GM12878 (cell line): ENCODE data around the gene AKT1S1. TPM values are rescaled to one million over a fixed set of nuclear protein-coding genes. Genes with fewer than 3 reads are reported as not detected.

ENCODE experiments used
- ATAC-seq: fragments of 200-7000 bp; cut with Tn5 transposase; 3 replicates; pipeline ENCODE4 v1.9.1; 2020; ENCODE audit warnings: mild to moderate bottlenecking, moderate library complexity
- BruUV-seq: library from RNA; stranded (reverse); fragments of 400-500 nt; replicated peaks from 2 replicates; lab custom pipeline; 2021; lab: Mats Ljungman, UMichigan
- CTCF ChIA-PET: fragments of 300-600 bp; sonication (Branson Sonifier 250); formaldehyde crosslinking; extraction: SDS; loops from one replicate; lab custom pipeline; 2021; ENCODE audit warnings: inconsistent platforms; lab: Yijun Ruan, JAX
- POLR2A ChIA-PET: fragments of 350-600 bp; formaldehyde crosslinking; extraction: SDS; loops from one replicate; lab custom pipeline; 2021; ENCODE audit warnings: inconsistent platforms; lab: Charles Lee
- RAD21 ChIA-PET: fragments of 300-600 bp; sonication (Branson Sonifier 250); formaldehyde crosslinking; loops from one replicate; lab custom pipeline; 2023; ENCODE audit warnings: antibody characterized with exemption; ENCODE audit not compliant: unreplicated experiment; lab: Charles Lee
- SMC1A ChIA-PET: fragments of 300-600 bp; sonication (Branson Sonifier 250); formaldehyde crosslinking; loops from one replicate; lab custom pipeline; 2023; ENCODE audit not compliant: unreplicated experiment, uncharacterized antibody; lab: Charles Lee
- DNase-seq: peaks from one replicate; pipeline ENCODE4 v3.0.0-alpha.2; 2011; ENCODE audit warnings: low read depth, low spot score
- FAIRE-seq: peaks from 3 replicates; lab custom pipeline; 2011; peaks lifted over from hg19 to GRCh38; lab: Jason Lieb, UNC
- H2AFZ ChIP-seq: 2 replicates; pipeline ENCODE4 v1.6.0; 2011; ENCODE audit warnings: low read depth, low read length, control low read depth; ENCODE audit not compliant: control insufficient read depth
- H3K27ac ChIP-seq: 2 replicates; pipeline ENCODE4 v1.5.1; 2011; ENCODE audit warnings: control low read depth; ENCODE audit not compliant: control insufficient read depth, insufficient read depth
- H3K27me3 ChIP-seq, 2 experiments: replicated peaks in 1 of 2; 2 replicates each; pipeline versions ENCODE4 v1.6.0 to v1.6.1; 2011; ENCODE audit warnings: low read length in 1 of 2; ENCODE audit not compliant: control insufficient read depth in 2 of 2, insufficient read depth in 2 of 2
- H3K36me3 ChIP-seq, 2 experiments: 2 replicates each; pipeline ENCODE4 v1.5.1; 2011; ENCODE audit warnings: low read length in 1 of 2; ENCODE audit not compliant: control insufficient read depth in 2 of 2, insufficient read depth in 2 of 2
- H3K4me1 ChIP-seq: 2 replicates; pipeline ENCODE4 v1.6.1; 2011; ENCODE audit warnings: mild to moderate bottlenecking, low read length, moderate library complexity, mixed read lengths; ENCODE audit not compliant: control insufficient read depth, insufficient read depth
- H3K4me2 ChIP-seq: 2 replicates; pipeline ENCODE4 v1.6.0; 2011; ENCODE audit warnings: control low read depth; ENCODE audit not compliant: control insufficient read depth, insufficient read depth
- H3K4me3 ChIP-seq: fragments of 200-600 bp; sonication (generic); 2 replicates; pipeline ENCODE4 v1.5.1; 2016
- H3K79me2 ChIP-seq: 2 replicates; pipeline ENCODE4 v1.6.0; 2011; ENCODE audit warnings: low read length; ENCODE audit not compliant: control insufficient read depth, insufficient read depth
- H3K9ac ChIP-seq: 2 replicates; pipeline ENCODE4 v1.8.0; 2011; ENCODE audit warnings: low read length, control low read depth, mixed read lengths; ENCODE audit not compliant: control insufficient read depth, insufficient read depth
- H3K9me3 ChIP-seq: replicated peaks from 3 replicates; pipeline ENCODE4 v1.5.1; 2011; ENCODE audit warnings: mild to moderate bottlenecking, low read length; ENCODE audit not compliant: control insufficient read depth, insufficient read depth
- H4K20me1 ChIP-seq: 2 replicates; pipeline ENCODE4 v1.6.0; 2011; ENCODE audit not compliant: control insufficient read depth, insufficient read depth
- NR2C2 ChIP-seq: IDR thresholded peaks from 2 replicates; pipeline ENCODE4 v1.6.1; 2011; ENCODE audit warnings: borderline replicate concordance, low read depth; ENCODE audit not compliant: control insufficient read depth, insufficient read length
- RAD51 ChIP-seq: fragments of 450-650 bp; IDR thresholded peaks from 2 replicates; pipeline ENCODE4 v1.6.1; 2016; ENCODE audit warnings: moderate library complexity, mild to moderate bottlenecking, inconsistent platforms
- SIX5 ChIP-seq: IDR thresholded peaks from 2 replicates; pipeline ENCODE4 v1.6.1; 2011; ENCODE audit warnings: mild to moderate bottlenecking, low read depth, low read length, moderate library complexity; ENCODE audit not compliant: severe bottlenecking
- WGBS: methylation state at CpG from one replicate; pipeline ENCODE4 v1.1.6; 2016; ENCODE audit warnings: low lambda C conversion rate; ENCODE audit not compliant: insufficient replicate concordance, insufficient coverage; ENCODE audit errors: missing lambda C conversion rate; 5-methylcytosine and 5-hydroxymethylcytosine counted together
- in situ Hi-C: fragments of 300-500 bp; cut with MboI; formaldehyde crosslinking; loops from 9 replicates; pipeline ENCODE4 v1.14.3; 2018; ENCODE audit warnings: mixed read lengths
- intact Hi-C: fragments of 100-400 bp; cut with micrococcal nuclease; formaldehyde crosslinking; loops from one replicate; pipeline ENCODE4 v1.14.2; 2022; ENCODE audit not compliant: unreplicated experiment
- polyA plus RNA-seq, 11 experiments: library from polyadenylated mRNA; depleted of rRNA in 4 of 11; unstranded in 6 of 11; stranded (reverse) in 5 of 11; fragments of >200 nt; fragmentation: Nextera tagmentation in 4 of 11; fragmentation: Illumina TruSeq in 1 of 11; extraction: Ambion mirVana in 4 of 11; extraction: Trizol in 1 of 11; gene quantifications; 1 replicate in 1 of 11; 2 replicates in 10 of 11; pipeline versions ENCODE4 v1.2.1 to v1.2.3, GENCODE V29; 2011 to 2016; ENCODE audit warnings: inconsistent platforms in 2 of 11, missing spikeins in 2 of 11, low read depth in 1 of 11
- total RNA-seq, 4 experiments: library from RNA; depleted of rRNA in 3 of 4; stranded (reverse); fragments of >200 nt in 3 of 4; fragmentation: Illumina TruSeq in 1 of 4; extraction: Trizol in 1 of 4; gene quantifications; 2 replicates each; pipeline versions ENCODE4 v1.2.1 to v1.2.3, GENCODE V29; 2013 to 2021

Gene AKT1S1
- total and polyA plus RNA-seq, 10 of the 15 experiments (the other 5 are each of a cell fraction or from before 2014, with no cell fraction given): 0.43 to 23.0 (median 12.3) TPM

DNA sequence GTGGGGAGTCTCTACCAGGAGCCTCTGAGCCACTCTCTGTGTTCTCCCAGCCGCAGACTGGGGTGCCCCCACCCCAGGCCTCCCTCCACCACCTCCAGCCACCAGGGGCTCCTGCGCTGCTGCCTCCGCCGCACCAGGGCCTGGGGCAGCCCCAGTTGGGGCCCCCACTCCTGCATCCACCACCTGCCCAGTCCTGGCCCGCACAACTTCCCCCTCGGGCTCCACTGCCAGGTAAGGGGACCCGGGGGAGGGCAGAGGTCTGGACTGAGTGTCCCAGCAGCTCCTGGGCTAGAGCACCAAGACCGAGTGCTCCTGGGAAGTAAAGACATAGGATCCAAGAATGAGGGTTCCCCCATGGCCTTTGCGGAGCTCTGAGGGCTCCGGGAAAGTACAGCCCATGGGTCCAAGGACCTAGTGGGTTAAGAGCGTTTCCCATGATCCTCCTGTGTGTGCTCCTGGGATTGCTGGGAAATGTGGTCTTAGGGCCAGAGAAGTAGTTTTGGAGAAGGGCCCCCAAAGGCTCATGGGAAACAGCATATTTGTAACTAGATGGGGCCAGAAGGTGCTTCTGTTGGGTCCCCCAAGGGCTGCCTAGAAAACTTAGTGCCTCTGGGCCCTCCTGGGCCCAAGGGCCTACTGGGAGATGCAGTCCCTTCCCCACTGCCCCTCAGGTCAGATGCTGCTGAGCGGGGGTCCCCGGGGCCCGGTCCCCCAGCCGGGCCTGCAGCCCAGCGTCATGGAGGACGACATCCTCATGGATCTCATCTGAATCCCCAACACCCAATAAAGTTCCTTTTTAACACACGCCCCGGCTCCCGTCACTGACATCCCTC lies 40.8 kb downstream of the AKT1S1 start:
- Histone ChIP-seq H3K9ac (no peak overlapping the region), H4K20me1 (no peaks in the 10 kb centered on the region), H3K4me3 (no peak overlapping the region), H3K4me2 (no peak overlapping the region), H3K79me2 (no peaks in the 10 kb centered on the region), H3K9me3 (no peaks in the 10 kb centered on the region), H3K27me3 (no peaks in the 10 kb centered on the region), H3K27ac (no peak overlapping the region), H3K36me3 (peaks cover 19 to 27% of the 10 kb centered on the region in 2 experiments), H3K4me1 (no peaks in the 10 kb centered on the region), H2AFZ (no peak overlapping the region)
- BruUV-seq: no TSS peak
- FAIRE-seq: no peak
- in situ Hi-C loops (no loop called here), intact Hi-C loops (no loop called here)
- ChIA-PET SMC1A (no interaction called here), RAD21 (no interaction called here), POLR2A (interaction anchor here (0.6 kb wide), 1 partner anchor 21 kb away, joined by 3 read pairs; no protein-coding TSS in a partner anchor), CTCF (interaction anchor here (1.2 kb wide), 1 partner anchor 102 kb away, joined by 3 read pairs; no protein-coding TSS in a partner anchor)
- TF ChIP-seq SIX5: peak; percentile 30
- TF ChIP-seq NR2C2: no peak
- ATAC-seq: no peak
- DNase-seq: no peak
- WGBS: 97% methylated on average over 17 of the region's 20 CpGs

DNA sequence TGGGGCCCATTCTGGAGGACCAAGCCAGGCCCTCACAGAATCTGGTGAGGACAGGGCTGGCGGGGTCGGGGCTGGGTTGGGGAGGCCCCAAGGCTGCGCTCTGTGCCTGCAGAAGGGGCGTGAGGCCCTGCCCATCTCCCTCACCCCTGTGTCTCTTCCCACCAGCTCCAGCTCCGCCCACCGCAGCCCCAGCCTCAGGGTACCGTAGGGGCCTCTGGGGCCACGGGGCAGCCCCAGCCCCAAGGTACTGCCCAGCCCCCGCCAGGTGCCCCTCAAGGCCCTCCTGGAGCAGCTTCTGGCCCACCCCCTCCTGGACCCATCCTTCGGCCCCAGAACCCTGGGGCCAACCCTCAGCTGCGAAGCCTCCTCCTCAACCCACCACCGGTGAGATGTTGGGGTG lies 41.6 kb downstream of the AKT1S1 start:
- CTCF ChIA-PET: no interaction called here
- POLR2A ChIA-PET: interaction anchor here (0.6 kb wide), 1 partner anchor 21 kb away, joined by 3 read pairs; no protein-coding TSS in a partner anchor
- BruUV-seq: no TSS peak

More for the DNA sequence above, 41.6 kb downstream of the AKT1S1 start:
- Histone ChIP-seq H3K4me1 (no peaks in the 10 kb centered on the region), H4K20me1 (no peaks in the 10 kb centered on the region), H3K79me2 (no peaks in the 10 kb centered on the region), H3K4me3 (no peak overlapping the region), H3K27me3 (no peaks in the 10 kb centered on the region), H3K9ac (no peak overlapping the region), H2AFZ (no peak overlapping the region), H3K27ac (no peak overlapping the region), H3K9me3 (no peaks in the 10 kb centered on the region), H3K36me3 (peaks cover 17 to 31% of the 10 kb centered on the region in 2 experiments), H3K4me2 (no peak overlapping the region)
- RAD21 ChIA-PET: no interaction called here
- SMC1A ChIA-PET: no interaction called here
- intact Hi-C loops (no loop called here), in situ Hi-C loops (no loop called here)
- no peak for FAIRE-seq
- ATAC-seq: no peak
- WGBS: 96% methylated on average over 9 of the region's 12 CpGs
- TF ChIP-seq RAD51: no peak
- DNase-seq: no peak
